ENCODE results near the gene CACNA2D3.
"Not testable (repeated sequence)": the region's sequence is repeated elsewhere in the genome, so short reads cannot be mapped to it uniquely, and the experiment has no call there.

The CACNA2D3 gene

DNA sequence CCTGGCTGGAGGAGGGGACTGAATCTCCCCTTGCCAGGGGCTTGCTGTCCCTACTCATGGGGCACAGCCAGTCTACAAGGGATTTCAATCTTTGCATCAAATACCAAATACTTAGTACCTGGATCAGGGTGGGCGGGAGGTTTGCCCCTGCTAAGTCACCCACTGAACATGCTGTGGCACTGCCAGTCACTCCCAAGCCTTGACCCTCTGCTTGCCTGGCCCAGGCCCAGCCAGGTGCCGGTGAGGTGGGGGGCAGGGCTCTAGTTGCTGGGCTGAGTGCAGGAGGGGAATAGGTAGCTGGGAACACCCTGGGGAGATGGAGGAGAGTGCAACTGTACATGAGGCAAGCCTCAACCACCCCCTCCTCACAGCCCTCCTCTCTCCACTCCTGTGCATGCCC lies 941.8 kb downstream of the CACNA2D3 start:
- no peak for DNase-seq

- DNase-seq = no peak
Measured at GRCh38 chr3:55065331-55065730, 943.0 kb downstream of the CACNA2D3 start.

GRCh38 chr3:55066551-55067047 lies 944.2 kb downstream of the CACNA2D3 start:
- DNase-seq = no peak

GRCh38 chr3:55069950-55070349 lies 947.6 kb downstream of the CACNA2D3 start:
- no peak for DNase-seq

DNA sequence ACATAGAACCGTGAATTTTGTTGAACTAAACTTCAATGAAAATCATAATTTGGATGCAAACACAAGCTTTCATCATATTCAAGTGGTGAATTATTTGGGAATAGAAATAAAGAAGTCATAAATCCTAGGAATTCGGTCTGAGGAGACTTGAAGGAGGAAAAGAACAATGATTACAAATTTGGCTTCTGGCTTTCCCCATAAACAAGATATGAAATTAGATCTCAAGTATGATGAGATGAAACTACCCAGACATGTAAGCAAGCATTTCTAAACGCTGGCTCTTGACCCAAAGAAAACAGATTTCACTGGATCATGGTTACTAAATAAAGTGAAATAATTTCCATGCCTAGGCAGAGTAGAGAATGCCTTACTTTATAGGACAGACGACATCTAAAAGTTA lies 952.4 kb downstream of the CACNA2D3 start:
- no peak for DNase-seq

- DNase-seq = no peak
Measured at GRCh38 chr3:55075846-55076245, 953.5 kb downstream of the CACNA2D3 start.

GRCh38 chr3:55077726-55078125 lies 955.4 kb downstream of the CACNA2D3 start:
- DNase-seq = no peak

DNA sequence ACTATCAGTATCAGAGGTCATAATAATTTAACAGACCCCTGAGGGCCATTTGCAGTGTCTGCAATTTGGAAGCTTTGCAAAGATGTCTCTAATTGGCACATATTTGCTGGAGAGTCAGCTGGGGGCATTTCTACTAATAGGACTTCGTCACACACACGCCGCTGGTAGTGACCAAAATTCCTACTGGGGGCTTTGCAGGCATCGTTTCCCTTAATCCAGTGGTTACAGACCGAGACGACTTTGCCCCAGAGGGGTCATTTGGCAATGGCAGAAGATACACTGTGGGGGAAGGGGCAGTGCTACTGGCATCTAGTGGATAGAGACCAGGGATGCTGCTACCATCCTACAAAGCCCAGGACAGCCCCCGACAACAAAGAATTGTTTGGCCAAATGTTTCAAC lies 956.5 kb downstream of the CACNA2D3 start:
- DNase-seq = no peak

DNA sequence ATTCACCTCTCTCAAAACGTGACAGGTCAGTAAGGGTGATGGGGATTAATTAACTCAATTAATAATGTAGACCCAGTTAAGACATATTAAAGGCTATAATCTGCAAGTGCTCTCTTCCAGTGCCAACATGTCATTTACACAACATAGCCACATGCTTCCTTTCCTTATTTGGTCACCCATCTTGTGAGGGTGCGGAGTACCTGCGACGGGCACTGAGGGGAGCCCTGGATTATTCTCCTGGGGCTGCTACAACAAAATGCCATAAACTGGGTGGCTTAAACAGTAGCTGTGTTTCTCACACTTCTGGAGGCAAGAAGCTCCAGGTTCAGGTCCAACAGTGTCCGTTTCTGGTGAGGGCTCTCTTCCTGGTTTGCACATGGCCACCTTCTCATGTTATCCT lies 962.9 kb downstream of the CACNA2D3 start:
- DNase-seq = no peak

GRCh38 chr3:55089211-55089610 lies 966.9 kb downstream of the CACNA2D3 start:
- DNase-seq = no peak

GRCh38 chr3:55090291-55090690 lies 967.9 kb downstream of the CACNA2D3 start:
- DNase-seq = no peak

DNA sequence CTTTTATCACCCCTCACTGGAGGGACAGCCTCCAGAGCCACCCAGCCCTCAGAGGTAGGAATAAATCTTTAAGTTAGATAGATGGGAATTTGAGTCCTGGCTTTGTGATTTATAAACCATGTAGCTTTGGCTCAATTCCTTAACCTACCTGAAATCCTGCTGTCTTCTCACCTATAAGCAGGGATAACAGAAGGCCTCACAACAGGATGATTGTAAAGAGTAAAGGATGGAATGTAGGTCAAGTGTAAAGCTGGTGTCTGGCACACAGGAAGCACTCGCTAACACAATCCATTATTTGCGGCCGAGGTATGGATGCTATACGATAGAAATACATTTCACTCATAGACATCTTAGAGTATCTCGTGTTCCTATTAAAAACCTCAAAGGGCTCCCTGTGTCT lies 968.4 kb downstream of the CACNA2D3 start:
- DNase-seq = no peak

GRCh38 chr3:55091381-55092225 lies 969.3 kb downstream of the CACNA2D3 start:
- DNase-seq = no peak

DNA sequence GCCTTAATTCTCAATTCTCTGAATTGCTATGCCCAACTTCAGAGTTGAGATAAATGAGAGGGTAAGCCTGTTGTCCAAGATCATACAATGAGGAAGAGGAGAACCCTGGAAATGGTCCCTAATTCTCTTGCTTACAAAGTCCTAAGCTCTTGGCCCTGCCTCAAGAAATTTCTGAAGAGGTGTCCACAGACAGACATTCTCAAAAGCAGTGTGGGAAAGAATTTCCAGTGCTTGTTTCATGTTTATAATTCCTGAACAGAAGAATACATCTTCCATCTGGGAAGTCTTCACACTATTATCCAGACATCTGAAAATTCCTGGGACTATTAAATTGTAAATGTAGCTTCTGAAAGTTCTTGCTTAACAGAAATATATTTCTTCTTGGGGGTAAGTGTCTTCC lies 972.3 kb downstream of the CACNA2D3 start:
- no peak for DNase-seq

DNA sequence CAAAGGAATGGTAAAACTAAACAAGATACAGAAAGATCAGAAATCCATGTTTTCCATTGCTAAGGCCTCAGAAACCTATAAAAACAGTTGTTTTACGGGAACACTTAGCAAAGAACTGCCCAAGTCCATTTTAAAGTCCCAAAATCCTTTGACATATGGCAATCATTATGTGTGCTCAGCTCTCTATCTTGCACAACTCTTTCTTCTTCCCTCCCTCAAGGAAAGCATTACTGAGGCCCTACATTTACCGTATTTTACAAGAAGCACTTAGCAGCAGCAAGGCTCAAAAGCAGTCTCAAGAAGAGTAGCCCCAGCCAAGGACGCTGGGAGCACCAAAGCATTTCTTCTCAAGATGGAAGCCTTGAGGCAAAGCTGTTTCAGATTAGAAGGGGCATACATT lies 975.1 kb downstream of the CACNA2D3 start:
- DNase-seq = no peak

GRCh38 chr3:55105647-55106046 lies 983.3 kb downstream of the CACNA2D3 start:
- no peak for DNase-seq

GRCh38 chr3:55107187-55107586 lies 984.8 kb downstream of the CACNA2D3 start:
- DNase-seq = no peak

DNA sequence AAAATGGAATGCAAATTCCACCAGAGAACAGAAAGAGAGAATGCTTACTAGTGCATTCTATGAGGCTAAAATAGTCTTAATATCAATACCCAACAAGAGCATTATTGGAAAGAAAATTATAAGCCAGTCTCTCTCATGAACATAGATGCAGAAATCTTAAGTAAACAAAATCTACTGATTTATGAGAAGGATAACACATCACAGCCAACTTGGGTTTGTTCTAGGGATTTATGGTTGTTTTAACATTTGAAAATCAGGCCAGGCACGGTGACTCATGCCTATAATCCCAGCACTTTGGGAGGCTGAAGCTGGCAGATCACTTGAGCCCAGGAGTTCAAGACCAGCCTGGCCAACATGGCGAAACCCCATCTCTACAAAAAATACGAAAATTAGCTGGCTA lies 989.6 kb downstream of the CACNA2D3 start:
- DNase-seq = not testable (repeated sequence)

DNA sequence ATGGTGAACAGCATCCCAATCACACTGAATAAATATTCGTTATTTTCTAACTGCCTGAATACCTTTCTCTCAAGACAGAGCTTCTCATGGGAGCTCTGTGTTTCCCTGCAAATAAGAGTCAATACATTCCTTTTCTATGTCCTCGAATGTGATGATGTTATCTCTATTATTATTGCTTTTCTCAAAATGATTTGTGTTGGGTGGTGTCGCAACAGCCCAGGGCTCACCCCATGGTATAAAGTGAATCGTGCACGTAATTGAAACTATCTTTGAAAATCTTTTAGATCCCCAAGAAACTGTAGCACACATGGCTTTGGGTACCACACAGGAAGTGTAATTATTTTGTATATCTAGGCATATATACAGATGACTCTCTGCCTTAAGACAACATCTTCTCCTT lies 996.1 kb downstream of the CACNA2D3 start:
- DNase-seq = no peak

DNA sequence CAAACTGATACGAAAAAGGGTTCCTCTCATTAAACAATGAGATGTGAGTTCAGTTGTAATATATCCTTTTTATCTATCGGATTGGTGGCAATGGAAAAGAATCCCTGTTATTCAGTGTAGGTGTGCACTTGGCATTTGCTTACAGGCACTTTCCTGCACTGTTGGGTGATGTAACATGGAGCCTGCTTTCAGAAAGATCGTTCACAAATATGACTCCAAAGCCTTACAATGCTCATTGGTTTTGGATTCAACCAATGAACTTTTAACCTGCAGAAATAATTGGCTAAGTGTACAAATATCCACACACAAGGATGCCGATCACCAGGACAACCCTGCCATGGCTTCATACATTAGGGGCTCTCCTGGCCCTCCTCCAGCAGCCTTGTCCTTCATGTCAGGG lies 996.9 kb downstream of the CACNA2D3 start:
- DNase-seq = no peak

- no peak for DNase-seq
Measured at GRCh38 chr3:55122312-55122711, 1000.0 kb downstream of the CACNA2D3 start.

Measured in DMS 273 treated with DMSO at 0.1 percent for 48 hours (cell line).